NCI-H146 treated with DMSO at 0.1 percent for 48 hours (cell line): ENCODE data around the gene PTPRN2.

Experiments used
- DNase-seq: peaks from one replicate; lab custom pipeline; 2025; ENCODE audit not compliant: unreplicated experiment; lab: John Stamatoyannopoulos, UW

PTPRN2 gene

DNA sequence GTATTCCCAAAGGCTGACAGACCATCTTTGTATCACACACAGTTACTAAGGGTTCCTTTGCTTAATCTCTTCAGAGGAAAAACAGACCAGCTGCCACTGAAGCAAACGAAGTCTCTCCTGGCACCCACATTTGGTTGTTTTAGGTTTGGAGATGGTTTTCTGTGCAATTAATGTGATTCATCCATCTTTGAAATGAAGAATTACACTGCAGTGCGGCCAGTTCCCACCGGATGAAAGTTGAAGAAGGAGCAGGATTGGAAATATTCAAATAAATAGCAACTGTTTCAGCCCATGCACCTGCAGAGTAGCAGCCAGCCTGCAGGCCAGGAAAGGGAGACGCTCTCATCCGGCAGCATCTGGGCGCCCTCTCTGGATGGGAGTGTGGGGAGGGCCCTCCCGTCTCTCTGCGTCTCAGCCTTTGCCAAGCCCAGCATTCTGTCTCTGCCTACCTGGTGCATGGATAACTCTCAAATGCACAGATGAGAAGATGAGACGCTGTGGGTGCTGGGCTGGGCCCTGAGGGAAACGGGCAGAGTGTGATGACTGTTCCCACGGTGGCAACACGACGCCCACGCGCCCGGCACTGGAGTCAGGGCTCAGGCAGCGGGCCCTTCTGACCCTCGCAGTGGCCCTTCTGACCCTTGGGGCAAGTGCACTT is 214.0 kb downstream of the PTPRN2 start:
- DNase-seq = no peak

- DNase-seq = no peak
Observed at GRCh38 chr7:158372400-158373342, 215.0 kb downstream of the PTPRN2 start.

- DNase-seq = no peak
Observed at GRCh38 chr7:158371856-158372255, 215.8 kb downstream of the PTPRN2 start.

- no peak for DNase-seq
Observed at GRCh38 chr7:158369866-158370265, 217.8 kb downstream of the PTPRN2 start.

DNA sequence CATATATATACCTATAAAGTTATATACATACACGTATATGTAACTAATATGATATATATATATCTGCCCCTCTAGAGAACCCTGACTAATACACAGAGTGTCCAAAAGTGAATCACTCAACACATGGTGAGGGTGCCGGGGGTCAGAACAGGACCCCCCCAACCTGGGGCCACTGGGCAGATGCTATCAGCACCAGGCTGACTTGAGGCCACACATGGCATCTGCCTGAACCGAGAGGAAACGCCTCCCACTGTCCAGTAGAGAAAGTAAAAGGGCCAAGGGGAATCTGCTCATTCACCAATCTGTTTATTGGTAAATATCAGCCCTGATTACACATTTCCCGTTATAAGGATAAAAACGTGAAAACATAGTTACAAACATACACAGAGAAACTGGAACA is 218.3 kb downstream of the PTPRN2 start:
- no peak for DNase-seq

GRCh38 chr7:158368449-158368848 is 219.2 kb downstream of the PTPRN2 start:
- DNase-seq = no peak

DNA sequence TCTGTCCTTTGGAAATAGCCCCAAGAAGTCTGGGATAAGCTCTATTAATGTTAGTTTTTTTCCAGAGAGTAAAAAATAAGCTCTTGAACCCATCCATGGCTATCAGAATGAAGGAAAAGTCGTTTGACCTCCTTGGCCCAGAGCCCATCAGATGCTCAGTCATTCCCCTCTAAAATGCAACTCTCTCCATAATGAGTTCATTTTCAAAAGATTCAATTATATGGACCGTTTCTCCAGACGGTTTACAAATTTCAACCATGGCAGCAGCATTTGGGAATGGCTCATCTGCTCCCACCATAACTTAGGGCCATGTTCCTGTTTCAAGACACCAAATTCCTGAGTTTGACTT is 220.0 kb downstream of the PTPRN2 start:
- DNase-seq = no peak

DNA sequence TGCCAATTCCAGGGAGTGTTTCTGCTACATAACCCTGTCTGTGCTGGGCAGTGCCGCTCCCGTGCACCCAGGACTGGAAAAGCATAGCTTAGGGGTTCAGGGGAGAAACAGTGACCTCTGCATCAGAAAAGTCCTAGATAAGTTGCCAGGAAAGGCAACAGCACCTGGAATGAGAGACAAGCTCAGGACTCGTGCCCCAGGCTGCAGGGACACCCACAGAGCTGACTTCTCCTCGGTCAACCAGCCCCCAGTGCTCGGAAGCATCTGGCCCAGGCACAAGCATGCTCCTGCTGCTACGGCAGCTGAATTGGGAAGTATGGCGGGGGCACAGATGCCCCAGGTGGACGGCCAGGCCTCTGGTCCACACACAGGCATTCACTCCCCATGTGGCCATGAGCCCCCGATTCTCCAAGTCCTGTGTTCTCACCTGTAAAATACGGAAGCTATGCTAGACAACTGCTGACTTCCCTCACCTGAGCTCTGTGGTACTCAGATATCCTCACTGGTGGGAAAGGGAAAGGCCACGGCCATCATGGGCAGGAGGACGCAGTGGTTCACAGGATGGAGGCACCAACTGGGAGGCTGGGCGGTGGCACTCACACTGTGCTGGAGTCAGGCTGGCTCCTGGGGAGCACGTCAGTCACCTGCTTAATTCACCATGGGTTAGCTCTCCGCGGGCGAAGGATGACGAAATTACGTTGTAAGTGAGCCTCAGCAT is 220.5 kb downstream of the PTPRN2 start:
- DNase-seq = no peak

- no peak for DNase-seq
Observed at GRCh38 chr7:158366346-158366745, 221.3 kb downstream of the PTPRN2 start.

DNA sequence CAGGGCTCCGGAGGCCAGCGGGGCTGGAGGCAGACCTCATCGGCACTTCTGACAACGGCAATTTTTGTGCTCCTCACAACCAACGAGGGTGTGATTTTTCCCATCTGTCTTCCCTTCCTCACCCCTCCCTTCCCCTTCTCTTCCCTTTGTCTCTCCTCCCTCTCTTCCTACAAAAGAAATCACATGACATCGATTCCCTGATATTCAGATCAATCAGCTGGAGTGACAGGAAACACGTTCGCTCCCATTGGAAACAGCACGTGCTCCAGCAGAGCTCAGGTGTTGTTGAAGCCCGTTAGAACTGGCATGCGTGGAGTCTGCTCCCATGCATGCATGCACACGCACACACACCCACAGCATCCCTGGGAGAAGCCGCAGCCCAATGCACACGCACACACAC is 222.4 kb downstream of the PTPRN2 start:
- DNase-seq = no peak

- DNase-seq = no peak
Observed at GRCh38 chr7:158364451-158364850, 223.2 kb downstream of the PTPRN2 start.

DNA sequence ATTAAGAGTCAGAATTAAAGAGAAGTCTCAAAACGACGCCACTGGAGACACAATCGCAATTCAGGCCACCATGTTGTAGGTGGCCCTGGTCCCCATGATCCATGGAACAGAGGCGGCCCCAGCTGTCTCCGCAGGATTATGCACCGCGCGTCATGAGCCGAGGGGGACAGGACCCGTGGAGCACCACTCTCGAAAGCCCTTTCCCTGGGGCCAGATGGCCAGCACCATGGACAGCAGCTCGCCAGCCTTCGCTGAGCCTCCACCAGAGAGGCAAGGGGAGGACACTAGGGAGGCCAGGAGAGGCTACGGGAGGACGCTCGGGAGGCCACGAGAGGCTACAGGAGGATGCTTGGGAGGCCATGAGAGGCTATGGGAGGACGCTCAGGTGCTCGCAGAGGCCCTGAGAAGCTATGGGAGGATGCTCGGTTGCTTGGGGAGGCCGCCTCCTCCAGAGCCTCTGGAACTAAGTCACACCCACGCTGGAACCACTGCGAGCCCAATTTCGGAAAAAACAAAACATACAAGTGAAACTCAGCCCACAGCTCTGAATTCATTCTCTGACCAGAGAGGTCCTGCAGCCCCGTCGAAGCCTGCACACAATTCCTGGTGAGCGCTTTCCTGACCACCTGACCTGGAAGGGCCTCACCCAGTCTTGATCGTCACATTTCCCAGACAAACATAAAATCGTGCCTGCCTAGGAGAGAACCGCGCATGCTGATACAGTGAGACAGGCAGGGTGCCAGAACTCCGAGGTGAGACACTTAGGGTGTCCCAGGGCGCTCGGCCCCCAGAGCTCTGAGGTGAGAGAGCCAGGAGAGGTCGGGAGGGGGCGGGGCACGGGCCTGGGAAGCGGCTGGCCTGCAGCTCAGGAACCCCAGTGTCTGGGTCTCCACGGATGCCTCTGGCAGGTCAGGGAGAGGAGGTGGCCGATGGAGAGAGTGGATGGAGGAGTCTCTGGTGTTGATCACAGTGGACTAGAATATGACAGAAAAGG is 224.4 kb downstream of the PTPRN2 start:
- no peak for DNase-seq

GRCh38 chr7:158362001-158362400 is 225.6 kb downstream of the PTPRN2 start:
- no peak for DNase-seq

DNA sequence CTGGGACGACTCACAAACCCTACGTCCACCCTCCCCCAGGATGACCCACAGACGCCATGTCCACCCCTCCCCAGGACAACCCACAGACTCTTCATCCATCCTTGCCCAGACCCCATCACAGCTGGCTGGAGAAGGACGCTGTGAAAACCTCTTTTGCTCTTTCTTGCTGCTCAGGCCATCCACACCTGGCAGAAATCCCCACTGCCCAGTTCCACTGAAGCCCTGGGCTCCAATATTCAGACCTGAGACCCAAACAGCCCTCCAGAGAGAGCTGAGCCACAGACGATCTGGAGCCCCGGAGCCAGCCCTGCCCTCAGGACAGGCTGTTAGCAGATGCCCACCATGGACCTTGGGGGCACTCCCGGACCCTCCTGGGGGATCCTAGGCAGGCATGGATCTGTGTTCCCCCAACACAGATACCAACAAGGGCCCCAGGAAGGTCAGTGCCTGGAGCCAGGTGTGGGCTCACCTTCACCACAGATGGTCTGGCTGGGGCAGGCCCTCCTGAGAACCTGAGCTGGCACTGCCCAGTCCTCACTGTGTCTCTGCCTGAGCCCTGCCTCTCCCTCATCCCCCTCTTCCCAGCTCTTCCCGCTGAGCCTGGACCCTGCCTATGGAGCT is 226.2 kb downstream of the PTPRN2 start:
- DNase-seq = no peak

GRCh38 chr7:158358926-158359645 is 228.5 kb downstream of the PTPRN2 start:
- no peak for DNase-seq

- no peak for DNase-seq
Observed at GRCh38 chr7:158357898-158358821, 229.5 kb downstream of the PTPRN2 start.

DNA sequence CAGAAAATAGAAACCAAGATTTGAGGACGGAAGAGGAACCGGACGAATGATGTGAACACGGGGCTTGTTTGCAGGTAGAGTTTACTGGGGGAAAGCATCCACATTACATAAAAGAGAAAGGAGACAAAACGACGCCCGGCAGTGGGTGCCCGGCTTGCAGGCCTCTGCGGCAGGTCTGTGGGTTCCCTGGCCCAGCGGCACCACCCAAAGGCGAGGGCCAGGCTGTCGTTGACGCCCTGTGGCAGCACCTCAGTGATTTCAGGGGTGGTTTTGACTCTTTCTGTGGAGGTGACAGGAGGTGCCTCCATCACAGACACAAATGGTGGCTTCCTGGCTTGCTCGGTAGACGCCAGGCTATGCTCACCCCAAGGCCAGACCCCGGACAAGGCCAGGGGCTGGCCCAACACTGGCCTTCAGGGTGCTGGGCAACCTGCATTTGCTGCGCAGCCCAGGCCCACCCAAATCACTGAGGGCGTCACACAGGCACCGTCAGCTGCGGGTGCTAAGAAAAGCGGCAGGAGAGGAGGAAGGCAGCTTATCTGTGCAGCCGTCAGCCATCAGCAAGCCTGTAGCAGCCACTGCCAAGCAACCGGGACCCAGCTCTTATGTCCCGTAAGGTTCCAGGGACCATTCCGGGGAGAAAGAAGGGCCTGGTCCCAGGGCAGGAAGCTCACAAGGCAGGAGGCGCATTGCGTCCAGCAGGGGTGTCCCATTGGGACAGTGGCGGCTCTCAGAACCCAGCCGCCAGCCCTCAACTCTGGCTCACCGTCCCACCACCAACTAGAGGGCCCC is 230.3 kb downstream of the PTPRN2 start:
- DNase-seq = no peak

DNA sequence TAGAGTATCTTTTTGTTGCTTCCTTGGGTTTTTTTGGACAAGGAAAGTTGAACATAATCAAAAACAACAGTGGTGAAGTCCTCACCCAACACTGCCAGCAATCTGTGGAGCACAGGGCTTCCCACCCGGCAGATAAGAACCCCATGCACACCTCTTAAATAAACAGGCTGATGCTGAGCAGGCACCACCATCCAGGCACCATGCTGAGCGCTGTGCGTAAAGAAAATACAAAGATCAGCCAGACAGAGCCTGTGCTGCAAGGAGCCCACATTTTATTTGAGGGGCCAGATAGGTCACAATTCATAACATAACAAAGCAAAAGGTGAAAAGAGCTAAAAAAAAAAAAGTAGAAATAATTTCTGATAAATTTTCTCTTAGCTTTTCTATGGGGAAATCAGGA is 231.2 kb downstream of the PTPRN2 start:
- peak; percentile 67 for DNase-seq
